HG03558 (cell line): ENCODE measurements around the gene BCL7B.
"Not testable (repeated sequence)": the region's sequence is repeated elsewhere in the genome, so short reads cannot be mapped to it uniquely, and the experiment has no call there.

ENCODE experiments used
- ATAC-seq: cut with Tn5 transposase; IDR thresholded peaks from one replicate; pipeline ENCODE4 v1.9.1; 2021; ENCODE audit warnings: moderate number of reproducible peaks; ENCODE audit not compliant: unreplicated experiment; ENCODE audit errors: extremely low read depth

The BCL7B gene

DNA sequence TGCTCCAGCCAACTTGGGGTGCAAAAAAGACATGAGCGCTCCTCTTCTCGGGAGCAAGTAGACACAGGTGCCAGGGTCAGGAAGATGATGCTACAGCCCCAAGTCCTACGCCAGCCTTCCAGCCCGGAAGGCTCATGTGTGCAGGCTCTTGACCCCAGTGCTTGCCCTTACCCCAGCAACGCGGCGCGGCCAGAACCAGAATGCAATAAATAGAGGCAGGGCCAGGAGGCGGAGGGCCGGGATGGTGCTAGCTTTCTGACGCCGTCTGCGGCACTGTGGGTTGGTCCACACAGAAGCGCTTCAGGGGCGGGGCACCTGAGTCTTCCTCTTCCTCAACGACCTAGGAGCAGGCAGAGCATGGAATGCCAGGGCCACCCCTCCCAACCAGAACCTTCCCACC lies 20.4 kb downstream of the BCL7B start:
- no peak for ATAC-seq

DNA sequence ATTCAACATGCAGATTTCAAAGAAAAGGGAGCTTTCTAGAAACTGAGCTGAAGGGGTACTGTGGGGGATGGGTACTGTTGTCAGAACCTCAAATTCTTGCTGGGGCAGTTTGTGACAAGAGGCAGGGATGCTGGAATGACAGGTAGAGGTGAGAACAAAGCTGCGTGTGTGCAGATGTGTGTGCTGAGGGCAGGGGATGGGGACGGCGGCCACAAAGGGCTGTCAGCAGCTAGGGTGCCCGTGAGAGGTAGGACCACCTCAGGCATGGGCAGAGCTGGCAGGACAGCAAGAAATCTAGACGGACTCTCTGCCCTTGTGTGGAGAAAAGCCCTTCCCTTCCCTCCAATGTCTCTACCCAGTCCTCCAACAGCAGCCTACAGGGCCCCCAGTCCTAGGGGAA lies 21.0 kb downstream of the BCL7B start:
- no peak for ATAC-seq

DNA sequence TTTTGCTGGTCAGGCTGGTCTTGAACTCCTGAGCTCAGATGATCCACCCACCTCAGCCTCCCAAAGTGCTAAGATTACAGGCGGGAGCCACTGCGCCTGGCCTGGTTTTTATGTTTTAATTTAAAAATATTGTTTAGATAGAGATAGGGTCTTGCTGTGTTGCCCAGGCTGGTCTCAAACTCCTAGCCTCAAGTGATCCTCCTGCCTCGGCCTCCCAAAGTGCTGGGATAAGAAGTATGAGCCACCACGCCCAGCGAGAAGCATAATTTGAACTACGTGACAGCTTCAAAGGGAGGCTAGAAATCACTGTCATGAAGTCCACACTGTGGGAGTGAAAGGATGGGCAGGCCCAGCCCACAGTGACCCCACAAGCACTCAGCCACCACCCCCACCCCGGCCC lies 21.6 kb downstream of the BCL7B start:
- ATAC-seq, result not testable (repeated sequence)

DNA sequence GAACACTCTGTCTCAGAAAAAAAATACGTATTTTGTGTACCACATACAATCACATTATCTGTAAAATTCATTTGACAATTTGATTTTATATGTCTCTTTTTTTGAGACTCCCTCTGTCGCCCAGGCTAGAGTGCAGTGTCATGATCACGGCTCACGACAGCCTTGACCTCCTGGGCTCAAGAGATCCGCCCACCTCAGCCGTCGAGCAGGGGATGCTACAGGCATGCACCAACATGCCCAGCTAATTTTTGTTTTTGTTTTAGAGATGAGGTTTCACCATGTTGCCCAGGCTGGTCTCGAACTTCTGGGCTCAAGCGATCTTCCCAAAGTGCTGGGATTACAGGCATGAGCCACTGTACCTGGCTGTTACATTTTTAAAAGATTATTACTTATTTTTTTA lies 23.7 kb downstream of the BCL7B start:
- ATAC-seq, result no peak

DNA sequence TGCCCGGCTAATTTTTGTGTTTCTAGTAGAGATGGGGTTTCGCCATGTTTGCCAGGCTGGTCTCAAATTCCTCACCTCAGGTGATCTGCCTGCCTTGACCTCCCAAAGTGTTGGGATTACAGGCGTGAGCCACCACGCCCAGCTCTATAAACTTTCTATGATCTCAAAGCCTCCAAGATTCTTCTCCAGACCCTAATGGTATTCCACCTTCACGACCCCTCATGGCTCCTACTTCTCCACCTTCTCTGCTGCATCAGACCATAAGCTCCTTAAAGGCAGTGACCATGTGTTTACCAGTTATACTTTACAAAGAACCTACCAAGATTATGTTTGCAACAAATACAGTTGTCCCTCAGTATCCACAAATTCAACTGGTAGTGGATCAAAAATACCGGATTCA lies 25.3 kb downstream of the BCL7B start:
- ATAC-seq, result no peak

DNA sequence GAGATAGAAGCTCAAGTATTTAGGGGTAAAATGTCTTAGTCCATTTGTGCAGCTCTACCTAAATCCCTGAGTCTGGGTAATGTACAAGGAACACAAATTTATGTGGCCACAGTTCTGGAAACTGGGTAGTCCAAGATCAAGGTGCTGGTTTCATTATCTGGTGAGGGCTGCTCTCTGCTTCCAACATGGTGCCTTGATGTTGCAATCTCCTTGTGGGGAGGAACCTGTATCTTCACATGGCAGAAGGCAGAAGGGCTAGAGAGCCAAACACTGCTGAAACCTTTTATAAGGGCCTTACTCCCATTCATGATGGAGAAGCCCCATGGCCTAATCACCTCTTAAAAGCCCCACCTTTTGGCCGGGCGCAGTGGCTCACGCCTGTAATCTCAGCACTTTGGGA lies 26.7 kb downstream of the BCL7B start:
- no peak for ATAC-seq

- no peak for ATAC-seq
Measured at GRCh38 chr7:73526896-73527821, 30.3 kb downstream of the BCL7B start.

DNA sequence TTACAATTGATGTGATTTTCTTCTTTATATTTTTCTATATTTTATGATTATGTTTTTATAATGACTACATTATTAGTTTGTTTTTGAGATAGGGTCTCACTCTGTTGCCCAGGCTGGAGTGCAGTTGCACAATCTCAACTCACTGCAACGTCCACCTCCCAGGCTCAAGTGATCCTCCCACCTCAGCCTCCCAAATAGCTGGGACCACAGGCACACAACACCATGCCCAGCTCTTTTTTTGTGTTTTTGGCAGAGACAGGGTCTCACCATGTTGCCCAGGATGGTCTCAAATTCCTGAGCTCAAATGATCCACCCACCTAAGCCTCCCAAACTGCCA lies 31.4 kb downstream of the BCL7B start:
- ATAC-seq, result not testable (repeated sequence)

- ATAC-seq, result peak; percentile 72
Measured at GRCh38 chr7:73522105-73522872, 35.2 kb downstream of the BCL7B start, which contains the start of gene BAZ1B. TSS of gene BAZ1B (minus strand) at chr7:73522293. CDS start at chr7:73521933, 360 bp downstream.

- peak; percentile 10 for ATAC-seq
Measured at GRCh38 chr7:73521636-73522104, 35.8 kb downstream of the BCL7B start.

- no peak for ATAC-seq
Measured at GRCh38 chr7:73520673-73521635, 36.5 kb downstream of the BCL7B start.

DNA sequence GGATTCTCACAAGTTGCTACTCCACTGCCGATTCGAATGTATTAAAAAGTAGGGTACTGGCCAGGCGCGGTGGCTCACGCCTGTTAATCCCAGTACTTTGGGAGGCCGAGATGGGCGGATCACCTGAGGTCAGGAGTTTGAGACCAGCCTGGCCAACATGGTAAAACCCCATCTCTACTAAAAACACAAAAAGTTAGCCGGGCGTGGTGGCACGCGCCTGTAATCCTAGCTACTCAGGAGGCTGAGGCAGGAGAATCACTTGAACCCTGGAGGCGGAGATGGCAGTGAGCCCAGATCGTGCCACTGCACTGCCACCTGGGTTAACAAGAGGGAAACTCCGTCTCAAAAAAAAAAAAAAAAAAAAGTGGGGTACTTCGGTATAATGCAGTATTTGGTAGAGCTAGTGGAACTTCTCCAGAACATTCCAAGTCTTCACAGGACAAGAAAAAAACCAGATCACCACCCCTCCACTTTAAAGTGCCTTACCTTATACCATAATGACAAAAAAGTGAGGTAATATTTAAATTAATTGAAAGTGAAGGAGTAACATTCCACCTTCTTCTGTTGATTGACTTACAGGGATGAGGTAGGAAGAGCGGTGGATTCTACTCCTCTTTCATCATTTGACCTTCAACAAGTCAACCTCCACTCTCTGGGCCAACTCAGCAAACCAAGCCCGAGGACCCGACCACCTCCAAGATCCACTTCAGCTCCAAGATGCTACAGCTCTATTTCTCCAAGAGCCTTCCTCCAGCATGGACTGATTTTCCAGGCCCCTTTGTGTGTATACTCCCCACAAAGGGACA lies 37.4 kb downstream of the BCL7B start:
- no peak for ATAC-seq

DNA sequence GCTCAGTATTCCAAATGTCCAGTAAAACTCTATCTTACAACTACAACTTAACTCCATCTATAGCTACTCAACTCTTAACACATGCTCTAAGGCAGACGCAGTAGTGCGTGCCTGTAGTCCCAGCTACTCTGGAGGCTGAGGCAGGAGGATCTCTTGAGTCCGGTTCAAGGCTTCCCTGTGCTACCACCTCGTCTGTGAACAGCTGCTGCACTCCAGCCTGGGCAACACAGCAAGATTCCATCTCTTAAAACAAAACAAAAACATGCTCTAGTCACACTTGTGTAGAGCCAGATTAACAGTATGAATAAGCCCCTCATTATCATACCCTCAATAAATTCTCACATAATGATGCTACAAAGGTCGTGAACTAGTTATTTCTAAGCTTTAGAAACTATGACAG lies 39.0 kb downstream of the BCL7B start:
- ATAC-seq, result no peak

- no peak for ATAC-seq
Measured at GRCh38 chr7:73517241-73517995, 40.1 kb downstream of the BCL7B start.

DNA sequence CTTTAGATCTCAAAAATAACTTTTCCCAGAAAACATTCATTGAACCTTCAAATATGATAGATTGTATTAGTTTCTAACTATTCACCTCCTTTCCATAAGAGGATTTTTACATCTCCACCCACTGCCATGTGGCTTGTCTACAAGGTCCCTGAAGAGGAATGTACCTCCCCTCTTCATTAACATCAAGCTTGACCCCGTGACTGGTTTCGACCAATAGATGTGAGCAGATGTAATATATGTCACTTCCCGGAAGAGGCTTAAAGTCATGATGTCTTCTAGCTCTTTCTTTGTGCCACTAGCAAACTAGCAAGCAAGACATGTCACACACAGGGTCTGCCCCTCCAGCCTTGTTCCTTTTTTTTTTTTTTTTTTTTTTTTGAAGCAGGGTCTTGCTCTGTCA lies 42.3 kb downstream of the BCL7B start:
- no peak for ATAC-seq

- no peak for ATAC-seq
Measured at GRCh38 chr7:73512018-73512780, 45.3 kb downstream of the BCL7B start.

- ATAC-seq, result no peak
Measured at GRCh38 chr7:73509463-73509862, 48.0 kb downstream of the BCL7B start.

- ATAC-seq, result no peak
Measured at GRCh38 chr7:73507556-73507955, 49.9 kb downstream of the BCL7B start.
